HT1080 (cell line): ENCODE measurements around the gene HSPA12B. TPM values are rescaled to one million over a fixed set of nuclear protein-coding genes. Genes with fewer than 3 reads are reported as not detected.

Source experiments
- DNase-seq: peaks from one replicate; pipeline ENCODE4 v3.0.0-alpha.2; 2015; ENCODE audit warnings: low read depth
- total RNA-seq: library from RNA; depleted of rRNA; stranded (reverse); fragments of >200 nt; shearing (Covaris generic); gene quantifications from 2 replicates; pipeline ENCODE4 v1.2.3, GENCODE V29; 2014

The HSPA12B gene
- total RNA-seq, 1 experiment from 2014 or later: not detected

- no peak for DNase-seq
These were observed 12.6 kb downstream of the HSPA12B start for GRCh38 chr20:3744806-3745685.

- DNase-seq: no peak
These were observed 13.2 kb downstream of the HSPA12B start for GRCh38 chr20:3745686-3746173.

- no peak for DNase-seq
These were observed 15.0 kb downstream of the HSPA12B start for GRCh38 chr20:3747471-3747870.

DNA sequence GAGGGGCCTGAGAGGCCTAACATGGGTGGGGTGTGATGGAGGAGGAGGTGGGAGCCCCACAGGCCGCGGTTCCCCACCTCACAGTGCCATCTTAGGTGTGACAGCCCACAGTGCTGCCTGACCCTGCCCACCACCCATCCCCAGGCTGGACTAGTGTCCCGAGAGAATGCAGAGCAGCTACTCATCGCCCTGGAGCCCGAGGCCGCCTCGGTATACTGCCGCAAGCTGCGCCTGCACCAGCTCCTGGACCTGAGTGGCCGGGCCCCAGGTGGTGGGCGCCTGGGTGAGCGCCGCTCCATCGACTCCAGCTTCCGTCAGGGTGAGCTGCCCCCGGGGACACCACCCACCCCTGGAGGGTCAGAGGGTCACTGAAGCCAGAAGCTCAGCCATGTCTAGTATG, 15.6 kb downstream of the HSPA12B start:
- no peak for DNase-seq

DNA sequence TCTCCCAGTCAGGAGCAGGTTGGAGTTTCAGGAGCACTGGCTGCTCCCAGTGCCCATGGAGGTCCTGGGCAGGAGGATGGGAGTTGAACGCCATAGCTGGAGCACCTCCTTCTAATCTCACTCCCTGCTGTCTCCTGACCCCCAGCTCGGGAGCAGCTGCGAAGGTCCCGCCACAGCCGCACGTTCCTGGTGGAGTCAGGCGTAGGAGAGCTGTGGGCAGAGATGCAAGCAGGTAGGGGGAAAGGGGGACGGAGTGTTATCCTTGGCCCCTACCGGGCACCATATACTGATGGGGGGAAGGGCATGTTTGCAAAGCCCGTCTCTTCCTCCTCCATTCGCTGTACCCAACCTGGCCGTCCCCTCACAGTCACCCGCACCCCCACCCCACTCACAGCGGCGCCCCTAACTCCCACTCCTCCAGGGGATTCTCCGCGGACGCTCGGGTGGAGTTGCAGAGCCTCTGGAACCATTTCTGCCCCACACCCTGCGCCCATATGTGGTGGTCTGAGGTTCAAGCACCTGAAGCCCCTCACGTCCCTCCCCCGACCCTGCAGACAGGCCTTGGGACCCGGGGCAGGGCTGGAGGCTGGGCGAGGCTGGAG, 16.7 kb downstream of the HSPA12B start:
- DNase-seq: no peak

GRCh38 chr20:3749689-3750531, 17.4 kb downstream of the HSPA12B start:
- no peak for DNase-seq

- DNase-seq: no peak
These were observed 18.8 kb downstream of the HSPA12B start for GRCh38 chr20:3751305-3751674.

GRCh38 chr20:3751675-3752385, 19.3 kb downstream of the HSPA12B start:
- DNase-seq: no peak

GRCh38 chr20:3752386-3752759, 19.9 kb downstream of the HSPA12B start:
- DNase-seq: no peak

DNA sequence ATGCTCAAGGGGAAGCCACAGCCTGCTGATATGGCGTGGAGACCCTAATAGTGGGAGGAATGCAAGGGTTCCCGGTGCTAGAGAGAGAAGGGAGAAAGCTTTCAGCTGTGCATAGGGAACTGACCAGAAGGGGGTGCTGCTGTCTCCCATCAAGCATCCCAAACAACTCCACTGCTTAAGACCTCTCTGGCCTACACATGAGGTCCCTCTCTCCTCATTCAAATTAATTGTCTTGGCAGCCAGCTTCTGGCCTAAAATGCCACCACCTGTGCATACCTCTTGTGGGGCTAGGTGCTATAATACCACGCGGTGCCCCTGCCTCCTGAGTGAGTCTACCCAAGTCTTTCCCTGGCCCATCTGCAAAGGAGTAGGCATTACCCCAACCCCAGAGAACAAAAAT, 20.6 kb downstream of the HSPA12B start:
- peak; percentile 61 for DNase-seq

GRCh38 chr20:3753501-3754275, 21.2 kb downstream of the HSPA12B start:
- DNase-seq: no peak

DNA sequence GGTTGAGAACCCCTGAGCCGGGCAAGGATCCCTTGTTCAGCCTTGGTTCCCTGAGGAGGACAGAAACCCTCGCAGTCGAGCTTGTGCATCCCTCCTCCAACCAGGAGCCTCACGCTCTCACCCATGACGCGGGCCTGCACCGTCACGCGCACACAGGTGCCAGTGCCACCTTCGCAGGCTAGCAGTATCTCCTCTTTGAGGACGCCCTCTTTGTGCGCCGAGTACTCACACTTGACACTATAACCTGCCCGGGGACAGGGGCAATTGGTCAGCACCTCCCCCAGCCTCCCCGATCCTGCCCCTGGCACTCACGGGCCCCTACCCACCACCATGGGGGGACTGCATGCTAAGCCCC, 21.8 kb downstream of the HSPA12B start:
- no peak for DNase-seq

GRCh38 chr20:3755269-3755668, 22.8 kb downstream of the HSPA12B start:
- DNase-seq: no peak

- DNase-seq: no peak
These were observed 23.5 kb downstream of the HSPA12B start for GRCh38 chr20:3755814-3756480.

DNA sequence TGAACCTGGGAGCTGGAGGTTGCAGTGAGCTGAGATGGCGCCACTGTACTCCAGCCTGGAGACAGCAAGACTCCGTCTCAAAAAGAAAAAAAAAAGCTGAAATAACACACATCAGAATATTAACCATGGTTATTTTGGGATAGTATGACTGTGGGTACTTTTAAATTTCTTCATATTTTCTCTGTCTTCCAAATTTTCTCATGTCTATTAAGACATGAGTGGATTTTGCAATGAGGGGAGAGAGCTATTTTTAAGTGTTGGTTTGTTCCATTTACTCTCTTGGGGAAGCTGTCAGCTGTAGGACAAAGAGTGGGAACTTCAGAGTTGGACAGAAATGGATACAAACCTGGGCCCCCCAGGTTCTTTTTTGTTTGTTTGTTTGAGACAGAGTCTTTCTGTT, 24.8 kb downstream of the HSPA12B start:
- DNase-seq: no peak

DNA sequence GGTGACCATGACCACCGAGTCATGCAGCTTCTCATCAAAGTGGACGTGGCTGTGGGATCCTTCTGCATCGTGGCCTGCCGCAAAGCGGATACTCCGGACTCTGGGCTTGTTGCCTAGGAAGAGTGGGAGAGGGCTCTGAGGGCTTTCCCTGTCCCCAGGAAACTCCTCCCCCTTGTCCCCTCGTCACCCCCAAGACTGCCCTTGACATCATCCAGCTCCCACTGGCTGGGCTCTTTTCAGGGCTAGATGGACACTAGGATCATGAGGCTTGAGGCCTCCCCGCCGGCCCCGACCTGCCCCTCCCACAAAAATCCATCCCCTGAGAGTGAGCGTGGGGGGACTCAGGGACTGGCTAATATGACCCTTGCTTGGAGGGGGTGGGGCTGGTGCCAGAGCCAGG, 26.1 kb downstream of the HSPA12B start:
- DNase-seq: no peak

- no peak for DNase-seq
These were observed 26.9 kb downstream of the HSPA12B start for GRCh38 chr20:3759316-3759823.

DNA sequence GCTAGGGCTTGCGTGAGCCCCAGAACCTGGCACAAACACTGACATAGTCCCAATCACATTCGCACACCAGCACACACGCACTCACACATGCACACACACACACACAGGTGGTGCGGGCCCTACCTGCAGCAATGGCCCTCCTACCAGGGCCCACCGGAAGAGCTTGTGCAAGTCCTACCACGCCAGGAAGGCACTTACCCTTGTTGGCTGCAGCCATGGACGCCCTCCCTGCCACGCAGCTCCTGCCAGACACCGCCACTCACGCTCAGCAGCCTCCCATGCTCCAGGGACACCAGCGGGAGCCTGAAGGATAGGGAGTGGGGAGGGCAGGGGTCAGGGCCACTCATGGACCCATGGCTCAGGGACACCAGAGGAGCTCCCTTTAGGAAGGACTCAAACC, 27.4 kb downstream of the HSPA12B start:
- DNase-seq: no peak

DNA sequence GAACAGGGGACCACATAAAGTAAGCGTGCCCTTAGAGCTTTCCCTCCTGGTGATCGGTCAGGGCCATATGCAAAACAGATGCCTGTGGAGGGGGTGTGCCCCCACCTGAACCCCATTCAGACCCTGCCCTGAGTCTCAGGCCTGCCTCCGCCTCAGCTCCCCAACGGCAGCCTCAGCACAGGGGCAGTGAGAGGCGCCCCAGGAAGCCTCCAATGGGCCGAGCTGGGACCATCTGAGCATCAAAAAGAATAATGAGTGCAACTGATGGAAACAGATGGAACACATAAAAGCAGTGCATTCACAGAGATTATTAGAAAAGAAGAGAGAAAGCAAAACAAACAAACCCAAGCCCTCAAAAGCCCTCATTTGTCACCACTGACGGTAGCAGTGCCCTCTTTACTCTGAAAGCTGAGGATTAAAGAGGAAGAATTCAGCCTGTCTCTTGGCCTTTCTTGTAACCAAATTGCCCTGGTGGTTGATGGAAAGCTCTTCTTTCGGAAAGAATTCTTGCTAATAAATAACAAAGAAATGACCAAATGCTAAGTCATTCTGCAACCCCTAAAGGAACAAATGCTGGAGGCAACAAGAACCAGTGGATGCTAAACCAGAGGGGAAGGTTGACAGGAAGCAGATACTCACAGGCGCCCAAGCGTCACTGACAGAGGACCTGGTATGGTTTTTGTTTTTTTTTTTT, 28.3 kb downstream of the HSPA12B start:
- DNase-seq: no peak
